Measurements from ENCODE around the gene CCDC14. TPM values are rescaled to one million over a fixed set of nuclear protein-coding genes. Genes with fewer than 3 reads are reported as not detected.

Gene CCDC14
- total RNA-seq, 1 experiment from 2014 or later, result 52.4 TPM

DNA sequence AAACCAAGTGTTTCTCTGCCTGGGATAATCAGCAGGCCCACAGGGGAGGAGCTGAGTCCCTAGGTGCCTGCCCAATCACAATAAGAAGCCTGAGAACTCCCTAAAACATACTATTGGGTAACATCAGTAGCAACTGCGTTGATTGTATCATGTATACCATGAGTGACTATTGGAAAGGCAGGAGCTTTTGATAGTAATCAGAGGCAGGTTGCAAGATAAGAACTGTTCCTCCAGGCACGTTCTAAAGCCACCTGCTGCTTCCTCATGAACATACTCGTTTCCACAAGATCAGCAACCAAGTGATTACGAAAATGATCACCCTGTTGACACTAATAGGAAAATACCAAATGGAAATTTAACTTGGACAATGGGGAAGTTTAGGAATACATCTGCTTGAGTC lies 83.6 kb downstream of the CCDC14 start (continued):
- TF ChIP-seq ZNF671 (CRISPR knock-in tag; IDR thresholded peaks at IDR 0.05) (no peak), ZNF423 (CRISPR knock-in tag; IDR thresholded peaks at IDR 0.05) (no peak)

DNA sequence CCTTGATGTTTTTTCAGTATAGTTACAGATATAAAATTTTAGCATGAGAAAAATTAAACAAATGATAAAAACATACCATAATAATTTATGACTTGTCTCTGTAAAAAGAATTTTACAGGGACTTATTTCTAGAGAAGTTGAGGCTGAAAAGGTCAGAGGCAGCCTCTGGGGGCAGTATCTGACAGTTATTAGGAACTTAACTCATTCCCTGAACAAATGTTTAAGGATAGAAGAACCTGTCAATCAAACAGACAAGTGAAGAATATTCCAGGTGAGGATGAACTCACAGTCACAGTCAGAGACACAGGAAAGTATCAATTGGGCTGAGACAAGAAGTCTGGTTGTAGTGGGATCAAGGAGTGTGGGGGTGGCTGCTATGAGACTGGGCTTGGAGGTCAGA lies 84.2 kb downstream of the CCDC14 start:
- no peaks in the 10 kb centered on the region for H3K9me3 Mint-ChIP-seq
- ChIA-PET CTCF (no interaction called here), POLR2A (no interaction called here)
- no peak overlapping the region for H3K4me3 Mint-ChIP-seq
- H3K27ac Mint-ChIP-seq, result no peak overlapping the region
- no peak for DNase-seq (ENCODE audit: low spot score)
- no peaks in the 10 kb centered on the region for H3K36me3 Mint-ChIP-seq
- no peak for ATAC-seq
- TF ChIP-seq ZNF396 (CRISPR knock-in tag; IDR thresholded peaks at IDR 0.05; ENCODE audit: borderline replicate concordance) (no peak), PRRX2 (CRISPR knock-in tag; IDR thresholded peaks at IDR 0.05) (no peak), ZNF317 (CRISPR knock-in tag; IDR thresholded peaks at IDR 0.05; ENCODE audit: borderline replicate concordance, low read depth) (no peak), NFYB (CRISPR knock-in tag; conservative IDR thresholded peaks at IDR 0.05; ENCODE audit: low read depth) (no peak), NR1H2 (CRISPR knock-in tag; IDR thresholded peaks at IDR 0.05) (no peak), ZNF416 (CRISPR knock-in tag; IDR thresholded peaks at IDR 0.05) (no peak), RELA (CRISPR knock-in tag; IDR thresholded peaks at IDR 0.05; ENCODE audit: borderline replicate concordance) (no peak), RORB (CRISPR knock-in tag; IDR thresholded peaks at IDR 0.05) (no peak), ELF4 (CRISPR knock-in tag; IDR thresholded peaks at IDR 0.05; ENCODE audit: low read depth) (no peak), KAT7 (CRISPR knock-in tag; IDR thresholded peaks at IDR 0.05; ENCODE audit: borderline replicate concordance) (no peak)
- TF ChIP-seq, protein P1, sequence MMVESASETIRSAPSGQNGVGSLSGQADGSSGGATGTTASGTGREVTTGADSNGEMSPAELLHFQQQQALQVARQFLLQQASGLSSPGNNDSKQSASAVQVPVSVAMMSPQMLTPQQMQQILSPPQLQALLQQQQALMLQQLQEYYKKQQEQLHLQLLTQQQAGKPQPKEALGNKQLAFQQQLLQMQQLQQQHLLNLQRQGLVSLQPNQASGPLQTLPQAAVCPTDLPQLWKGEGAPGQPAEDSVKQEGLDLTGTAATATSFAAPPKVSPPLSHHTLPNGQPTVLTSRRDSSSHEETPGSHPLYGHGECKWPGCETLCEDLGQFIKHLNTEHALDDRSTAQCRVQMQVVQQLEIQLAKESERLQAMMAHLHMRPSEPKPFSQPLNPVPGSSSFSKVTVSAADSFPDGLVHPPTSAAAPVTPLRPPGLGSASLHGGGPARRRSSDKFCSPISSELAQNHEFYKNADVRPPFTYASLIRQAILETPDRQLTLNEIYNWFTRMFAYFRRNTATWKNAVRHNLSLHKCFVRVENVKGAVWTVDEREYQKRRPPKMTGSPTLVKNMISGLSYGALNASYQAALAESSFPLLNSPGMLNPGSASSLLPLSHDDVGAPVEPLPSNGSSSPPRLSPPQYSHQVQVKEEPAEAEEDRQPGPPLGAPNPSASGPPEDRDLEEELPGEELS (CRISPR knock-in tag; IDR thresholded peaks at IDR 0.05), result no peak
- TF ChIP-seq, protein P2, sequence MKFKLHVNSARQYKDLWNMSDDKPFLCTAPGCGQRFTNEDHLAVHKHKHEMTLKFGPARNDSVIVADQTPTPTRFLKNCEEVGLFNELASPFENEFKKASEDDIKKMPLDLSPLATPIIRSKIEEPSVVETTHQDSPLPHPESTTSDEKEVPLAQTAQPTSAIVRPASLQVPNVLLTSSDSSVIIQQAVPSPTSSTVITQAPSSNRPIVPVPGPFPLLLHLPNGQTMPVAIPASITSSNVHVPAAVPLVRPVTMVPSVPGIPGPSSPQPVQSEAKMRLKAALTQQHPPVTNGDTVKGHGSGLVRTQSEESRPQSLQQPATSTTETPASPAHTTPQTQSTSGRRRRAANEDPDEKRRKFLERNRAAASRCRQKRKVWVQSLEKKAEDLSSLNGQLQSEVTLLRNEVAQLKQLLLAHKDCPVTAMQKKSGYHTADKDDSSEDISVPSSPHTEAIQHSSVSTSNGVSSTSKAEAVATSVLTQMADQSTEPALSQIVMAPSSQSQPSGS (CRISPR knock-in tag; IDR thresholded peaks at IDR 0.05; ENCODE audit: borderline replicate concordance, low read depth), result no peak
- TF ChIP-seq, protein P3, sequence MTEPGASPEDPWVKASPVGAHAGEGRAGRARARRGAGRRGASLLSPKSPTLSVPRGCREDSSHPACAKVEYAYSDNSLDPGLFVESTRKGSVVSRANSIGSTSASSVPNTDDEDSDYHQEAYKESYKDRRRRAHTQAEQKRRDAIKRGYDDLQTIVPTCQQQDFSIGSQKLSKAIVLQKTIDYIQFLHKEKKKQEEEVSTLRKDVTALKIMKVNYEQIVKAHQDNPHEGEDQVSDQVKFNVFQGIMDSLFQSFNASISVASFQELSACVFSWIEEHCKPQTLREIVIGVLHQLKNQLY (CRISPR knock-in tag; IDR thresholded peaks at IDR 0.05), result no peak
- TF ChIP-seq, protein P4, sequence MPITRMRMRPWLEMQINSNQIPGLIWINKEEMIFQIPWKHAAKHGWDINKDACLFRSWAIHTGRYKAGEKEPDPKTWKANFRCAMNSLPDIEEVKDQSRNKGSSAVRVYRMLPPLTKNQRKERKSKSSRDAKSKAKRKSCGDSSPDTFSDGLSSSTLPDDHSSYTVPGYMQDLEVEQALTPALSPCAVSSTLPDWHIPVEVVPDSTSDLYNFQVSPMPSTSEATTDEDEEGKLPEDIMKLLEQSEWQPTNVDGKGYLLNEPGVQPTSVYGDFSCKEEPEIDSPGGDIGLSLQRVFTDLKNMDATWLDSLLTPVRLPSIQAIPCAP (CRISPR knock-in tag; IDR thresholded peaks at IDR 0.05), result no peak
- no peaks in the 10 kb centered on the region; the same call in 1 of the 2 replicates for H3K27me3 Mint-ChIP-seq (ENCODE audit: low read depth)
- peaks cover 17% of the 10 kb centered on the region for H3K4me1 Mint-ChIP-seq

DNA sequence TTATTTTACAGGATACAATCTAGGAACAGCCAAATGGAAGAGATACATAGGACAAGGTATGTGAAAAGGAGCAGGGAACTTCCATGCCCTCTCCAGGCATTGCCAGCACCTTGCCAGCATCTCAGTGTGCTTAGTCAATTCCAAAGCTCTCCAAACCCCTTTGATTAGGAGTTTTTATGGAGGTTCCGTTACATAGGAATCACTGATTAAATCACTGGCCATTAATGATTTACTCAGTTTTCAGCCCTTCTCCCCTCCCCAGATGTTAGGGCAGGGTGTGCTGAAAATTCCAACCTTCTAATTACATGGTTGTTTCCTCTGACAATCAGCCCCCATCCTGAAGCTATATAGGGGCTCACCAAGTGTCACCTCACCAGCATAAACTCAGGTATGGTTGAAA lies 88.4 kb downstream of the CCDC14 start:
- ChIA-PET CTCF (interaction anchor here (1.1 to 2.1 kb wide), 4 partner anchors 9 to 220 kb away, joined by 3 to 12 read pairs (median 6); no protein-coding TSS in a partner anchor), POLR2A (no interaction called here)
- Mint-ChIP-seq H3K27ac (no peak overlapping the region), H3K36me3 (no peaks in the 10 kb centered on the region), H3K27me3 (ENCODE audit: low read depth) (no peaks in the 10 kb centered on the region), H3K4me1 (peaks cover 23% of the 10 kb centered on the region), H3K9me3 (no peaks in the 10 kb centered on the region), H3K4me3 (no peak overlapping the region)
- DNase-seq (ENCODE audit: low spot score) (no peak), ATAC-seq (no peak)
- TF ChIP-seq KAT7 (CRISPR knock-in tag; IDR thresholded peaks at IDR 0.05; ENCODE audit: borderline replicate concordance), result no peak
- TF ChIP-seq ETV6 (CRISPR knock-in tag; IDR thresholded peaks at IDR 0.05), result no peak
- no peak for TF ChIP-seq ATF1 (CRISPR knock-in tag; IDR thresholded peaks at IDR 0.05)
- TF ChIP-seq, protein P5, sequence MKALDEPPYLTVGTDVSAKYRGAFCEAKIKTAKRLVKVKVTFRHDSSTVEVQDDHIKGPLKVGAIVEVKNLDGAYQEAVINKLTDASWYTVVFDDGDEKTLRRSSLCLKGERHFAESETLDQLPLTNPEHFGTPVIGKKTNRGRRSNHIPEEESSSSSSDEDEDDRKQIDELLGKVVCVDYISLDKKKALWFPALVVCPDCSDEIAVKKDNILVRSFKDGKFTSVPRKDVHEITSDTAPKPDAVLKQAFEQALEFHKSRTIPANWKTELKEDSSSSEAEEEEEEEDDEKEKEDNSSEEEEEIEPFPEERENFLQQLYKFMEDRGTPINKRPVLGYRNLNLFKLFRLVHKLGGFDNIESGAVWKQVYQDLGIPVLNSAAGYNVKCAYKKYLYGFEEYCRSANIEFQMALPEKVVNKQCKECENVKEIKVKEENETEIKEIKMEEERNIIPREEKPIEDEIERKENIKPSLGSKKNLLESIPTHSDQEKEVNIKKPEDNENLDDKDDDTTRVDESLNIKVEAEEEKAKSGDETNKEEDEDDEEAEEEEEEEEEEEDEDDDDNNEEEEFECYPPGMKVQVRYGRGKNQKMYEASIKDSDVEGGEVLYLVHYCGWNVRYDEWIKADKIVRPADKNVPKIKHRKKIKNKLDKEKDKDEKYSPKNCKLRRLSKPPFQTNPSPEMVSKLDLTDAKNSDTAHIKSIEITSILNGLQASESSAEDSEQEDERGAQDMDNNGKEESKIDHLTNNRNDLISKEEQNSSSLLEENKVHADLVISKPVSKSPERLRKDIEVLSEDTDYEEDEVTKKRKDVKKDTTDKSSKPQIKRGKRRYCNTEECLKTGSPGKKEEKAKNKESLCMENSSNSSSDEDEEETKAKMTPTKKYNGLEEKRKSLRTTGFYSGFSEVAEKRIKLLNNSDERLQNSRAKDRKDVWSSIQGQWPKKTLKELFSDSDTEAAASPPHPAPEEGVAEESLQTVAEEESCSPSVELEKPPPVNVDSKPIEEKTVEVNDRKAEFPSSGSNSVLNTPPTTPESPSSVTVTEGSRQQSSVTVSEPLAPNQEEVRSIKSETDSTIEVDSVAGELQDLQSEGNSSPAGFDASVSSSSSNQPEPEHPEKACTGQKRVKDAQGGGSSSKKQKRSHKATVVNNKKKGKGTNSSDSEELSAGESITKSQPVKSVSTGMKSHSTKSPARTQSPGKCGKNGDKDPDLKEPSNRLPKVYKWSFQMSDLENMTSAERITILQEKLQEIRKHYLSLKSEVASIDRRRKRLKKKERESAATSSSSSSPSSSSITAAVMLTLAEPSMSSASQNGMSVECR (CRISPR knock-in tag; IDR thresholded peaks at IDR 0.05; ENCODE audit: borderline replicate concordance), result no peak
- no peak for TF ChIP-seq TCF7 (CRISPR knock-in tag; IDR thresholded peaks at IDR 0.05; ENCODE audit: low read depth)
- no peak for TF ChIP-seq NFATC4 (CRISPR knock-in tag; IDR thresholded peaks at IDR 0.05)
- TF ChIP-seq, protein P6, sequence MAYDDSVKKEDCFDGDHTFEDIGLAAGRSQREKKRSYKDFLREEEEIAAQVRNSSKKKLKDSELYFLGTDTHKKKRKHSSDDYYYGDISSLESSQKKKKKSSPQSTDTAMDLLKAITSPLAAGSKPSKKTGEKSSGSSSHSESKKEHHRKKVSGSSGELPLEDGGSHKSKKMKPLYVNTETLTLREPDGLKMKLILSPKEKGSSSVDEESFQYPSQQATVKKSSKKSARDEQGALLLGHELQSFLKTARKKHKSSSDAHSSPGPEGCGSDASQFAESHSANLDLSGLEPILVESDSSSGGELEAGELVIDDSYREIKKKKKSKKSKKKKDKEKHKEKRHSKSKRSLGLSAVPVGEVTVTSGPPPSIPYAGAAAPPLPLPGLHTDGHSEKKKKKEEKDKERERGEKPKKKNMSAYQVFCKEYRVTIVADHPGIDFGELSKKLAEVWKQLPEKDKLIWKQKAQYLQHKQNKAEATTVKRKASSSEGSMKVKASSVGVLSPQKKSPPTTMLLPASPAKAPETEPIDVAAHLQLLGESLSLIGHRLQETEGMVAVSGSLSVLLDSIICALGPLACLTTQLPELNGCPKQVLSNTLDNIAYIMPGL (CRISPR knock-in tag; IDR thresholded peaks at IDR 0.05), result no peak
- TF ChIP-seq FOXK1 (CRISPR knock-in tag; IDR thresholded peaks at IDR 0.05), result no peak
